ENCODE results near the gene VPS16. TPM values are rescaled to one million over a fixed set of nuclear protein-coding genes. Genes with fewer than 3 reads are reported as not detected.
A peak's percentile ranks its signal among the peaks of the same experiment; 100 is the strongest.

VPS16 gene
- total and polyA plus RNA-seq, 8 donors, result 19.2 to 93.4 (median 23.8) TPM

- no peaks in the 10 kb centered on the region for H3K4me1 ChIP-seq
- FAIRE-seq (no peak), DNase-seq (no peak), ATAC-seq (no peak)
- WGBS, 2 donors, result 84 to 91% methylated on average over 2 of the region's 2 CpGs
- no peak overlapping the region for H3K4me3 ChIP-seq
- H3K9me3 ChIP-seq, result no peaks in the 10 kb centered on the region
- intact Hi-C loops (cut with DNase I), result no loop called here
- H3K27me3 ChIP-seq, result no peaks in the 10 kb centered on the region
- H3K36me3 ChIP-seq, result peaks cover 0 to 7% (median 0%) of the 10 kb centered on the region in 3 donors
- no peak for TF ChIP-seq CTCF (IDR thresholded peaks at IDR 0.05)
- no peak overlapping the region for H3K27ac ChIP-seq
Measured at GRCh38 chr20:2858591-2858990, 18.0 kb downstream of the VPS16 start.

- no peak for TF ChIP-seq CTCF (IDR thresholded peaks at IDR 0.05)
- Histone ChIP-seq H3K36me3 (peaks cover 0 to 7% (median 0%) of the 10 kb centered on the region in 3 donors), H3K27ac (no peak overlapping the region), H3K27me3 (no peaks in the 10 kb centered on the region), H3K9me3 (no peaks in the 10 kb centered on the region), H3K4me1 (no peaks in the 10 kb centered on the region), H3K4me3 (no peak overlapping the region)
- no peak for FAIRE-seq
- DNase-seq, result no peak
- 87 to 90% methylated on average over 4 of the region's 4 CpGs for WGBS, 2 donors
- ATAC-seq, result peak in 1 of 4 donors; percentile 30
- intact Hi-C loops (cut with DNase I), result no loop called here
Measured at GRCh38 chr20:2859330-2860121, 19.0 kb downstream of the VPS16 start.

GRCh38 chr20:2864626-2865025, 24.1 kb downstream of the VPS16 start:
- H3K36me3 ChIP-seq, result peaks cover 0 to 7% (median 4%) of the 10 kb centered on the region in 3 donors
- intact Hi-C loops (cut with DNase I), result no loop called here

GRCh38 chr20:2865101-2865500, 24.6 kb downstream of the VPS16 start:
- Histone ChIP-seq H3K9me3 (no peaks in the 10 kb centered on the region), H3K27me3 (no peaks in the 10 kb centered on the region), H3K27ac (no peak overlapping the region), H3K4me3 (no peak overlapping the region), H3K36me3 (peaks cover 0 to 7% (median 4%) of the 10 kb centered on the region in 3 donors), H3K4me1 (no peaks in the 10 kb centered on the region)
- no peak for FAIRE-seq
- ATAC-seq, result no peak
- no peak for TF ChIP-seq CTCF (IDR thresholded peaks at IDR 0.05)
- intact Hi-C loops (cut with DNase I), result no loop called here
- DNase-seq, result no peak
- WGBS, 2 donors, result 96 to 98% methylated on average over 10 of the region's 10 CpGs

More at GRCh38 chr20:2864626-2865025, 24.1 kb downstream of the VPS16 start:
- no peak for TF ChIP-seq CTCF (IDR thresholded peaks at IDR 0.05)
- Histone ChIP-seq H3K27me3 (no peaks in the 10 kb centered on the region), H3K4me3 (no peak overlapping the region), H3K9me3 (no peaks in the 10 kb centered on the region), H3K4me1 (no peaks in the 10 kb centered on the region), H3K27ac (no peak overlapping the region)
- ATAC-seq (no peak), DNase-seq (no peak), FAIRE-seq (no peak)
- WGBS, 2 donors, result 93 to 96% methylated on average over 12 of the region's 12 CpGs

GRCh38 chr20:2865630-2866029, 25.1 kb downstream of the VPS16 start:
- no peaks in the 10 kb centered on the region for H3K9me3 ChIP-seq
- no peak overlapping the region for H3K4me3 ChIP-seq
- WGBS, 2 donors, result 96 to 98% methylated on average over 3 of the region's 3 CpGs
- ATAC-seq (no peak), FAIRE-seq (no peak), DNase-seq (no peak)
- intact Hi-C loops (cut with DNase I), result no loop called here
- H3K27ac ChIP-seq, result no peak overlapping the region
- no peak for TF ChIP-seq CTCF (IDR thresholded peaks at IDR 0.05)
- H3K36me3 ChIP-seq, result peaks cover 0 to 6% (median 4%) of the 10 kb centered on the region in 3 donors
- H3K4me1 ChIP-seq, result no peaks in the 10 kb centered on the region
- H3K27me3 ChIP-seq, result no peaks in the 10 kb centered on the region

Data from pancreas (tissue), 10 donors.